H9 (cell line): ENCODE data around the gene FNDC8. TPM values are rescaled to one million over a fixed set of nuclear protein-coding genes. Genes with fewer than 3 reads are reported as not detected.

Source experiments
- DNase-seq: peaks from one replicate; pipeline ENCODE4 v3.0.0-alpha.2; 2017
- H2AFZ ChIP-seq: one replicate; pipeline ENCODE4 v1.6.1; 2013; ENCODE audit warnings: mild to moderate bottlenecking, low read length, control low read depth, moderate library complexity
- H2AK5ac ChIP-seq: 2 replicates; pipeline ENCODE4 v1.6.1; 2013; ENCODE audit warnings: low read length, control low read depth, mixed read lengths; ENCODE audit not compliant: insufficient read length
- H2BK120ac ChIP-seq: one replicate; pipeline ENCODE4 v1.6.1; 2013; ENCODE audit warnings: low read depth, mild to moderate bottlenecking, low read length, control low read depth, inconsistent platforms; ENCODE audit not compliant: poor library complexity, severe bottlenecking
- H2BK12ac ChIP-seq: 2 replicates; pipeline ENCODE4 v1.6.1; 2013; ENCODE audit warnings: low read length, control low read depth, mixed read lengths, low read depth; ENCODE audit not compliant: insufficient read length
- H2BK15ac ChIP-seq: 2 replicates; pipeline ENCODE4 v1.6.1; 2013; ENCODE audit warnings: low read depth, low read length, control low read depth
- H2BK20ac ChIP-seq: one replicate; pipeline ENCODE4 v1.6.1; 2013; ENCODE audit warnings: low read depth, mild to moderate bottlenecking, low read length, control low read depth, inconsistent platforms; ENCODE audit not compliant: poor library complexity, severe bottlenecking
- H2BK5ac ChIP-seq: 2 replicates; pipeline ENCODE4 v1.6.1; 2013; ENCODE audit warnings: low read length, control low read depth, mixed read lengths; ENCODE audit not compliant: insufficient read length
- H3K14ac ChIP-seq: 2 replicates; pipeline ENCODE4 v1.6.1; 2013; ENCODE audit warnings: low read length, control low read depth; ENCODE audit not compliant: insufficient read depth
- H3K18ac ChIP-seq: 2 replicates; pipeline ENCODE4 v1.6.1; 2013; ENCODE audit warnings: low read depth, mild to moderate bottlenecking, mixed read lengths, low read length, control low read depth; ENCODE audit not compliant: insufficient read length
- H3K23ac ChIP-seq: 2 replicates; pipeline ENCODE4 v1.6.1; 2013; ENCODE audit warnings: low read length, control low read depth, mixed read lengths, low read depth; ENCODE audit not compliant: insufficient read length
- H3K23me2 ChIP-seq: 2 replicates; pipeline ENCODE4 v1.6.1; 2013; ENCODE audit warnings: low read depth, mild to moderate bottlenecking, mixed read lengths, low read length, control low read depth; ENCODE audit not compliant: insufficient read length, poor library complexity, severe bottlenecking
- H3K27ac ChIP-seq: 2 replicates; pipeline ENCODE4 v1.5.1; 2013; ENCODE audit warnings: low read length, control low read depth, mixed read lengths, low read depth; ENCODE audit not compliant: insufficient read length
- H3K27me3 ChIP-seq: 2 replicates; pipeline ENCODE4 v1.6.1; 2013; ENCODE audit warnings: low read length, control low read depth, inconsistent platforms; ENCODE audit not compliant: insufficient read depth
- H3K4ac ChIP-seq: 2 replicates; pipeline ENCODE4 v1.6.1; 2013; ENCODE audit warnings: low read depth, mild to moderate bottlenecking, control low read depth, inconsistent platforms, low read length, moderate library complexity
- H3K4me1 ChIP-seq: 2 replicates; pipeline ENCODE4 v1.6.1; 2013; ENCODE audit warnings: low read length, control low read depth, inconsistent platforms; ENCODE audit not compliant: insufficient read depth
- H3K4me2 ChIP-seq: 2 replicates; pipeline ENCODE4 v1.6.1; 2013; ENCODE audit warnings: low read length, control low read depth, mixed read lengths; ENCODE audit not compliant: insufficient read length, insufficient read depth
- H3K56ac ChIP-seq: 2 replicates; pipeline ENCODE4 v1.6.1; 2013; ENCODE audit warnings: low read depth, mild to moderate bottlenecking, mixed read lengths, low read length, control low read depth; ENCODE audit not compliant: insufficient read length
- H3K79me1 ChIP-seq: 2 replicates; pipeline ENCODE4 v1.6.1; 2013; ENCODE audit warnings: low read depth, mild to moderate bottlenecking, moderate library complexity, low read length, control low read depth, inconsistent platforms; ENCODE audit not compliant: insufficient read depth, poor library complexity, severe bottlenecking
- H3K79me2 ChIP-seq: 2 replicates; pipeline ENCODE4 v1.6.1; 2013; ENCODE audit warnings: low read length, control low read depth, inconsistent platforms; ENCODE audit not compliant: insufficient read depth
- H3K9ac ChIP-seq: 2 replicates; pipeline ENCODE4 v1.6.1; 2013; ENCODE audit warnings: low read length, control low read depth, mixed read lengths; ENCODE audit not compliant: insufficient read length; ENCODE audit errors: extremely low read depth
- H3K9me3 ChIP-seq: one replicate; pipeline ENCODE4 v1.6.1; 2013; ENCODE audit warnings: low read depth, low read length, inconsistent platforms; ENCODE audit not compliant: control insufficient read depth
- H3T11ph ChIP-seq: one replicate; pipeline ENCODE4 v1.6.1; 2013; ENCODE audit warnings: mild to moderate bottlenecking, low read length, control low read depth, inconsistent platforms
- H4K20me1 ChIP-seq: one replicate; pipeline ENCODE4 v1.6.1; 2013; ENCODE audit not compliant: control insufficient read depth, insufficient read length, insufficient read depth
- H4K5ac ChIP-seq: 2 replicates; pipeline ENCODE4 v1.6.1; 2013; ENCODE audit warnings: low read depth, mild to moderate bottlenecking, mixed read lengths, low read length, control low read depth; ENCODE audit not compliant: insufficient read length
- H4K8ac ChIP-seq: replicated peaks from 2 replicates; pipeline ENCODE4 v1.6.1; 2013; ENCODE audit warnings: low read length, control low read depth, mixed read lengths, low read depth; ENCODE audit not compliant: insufficient read length
- H4K91ac ChIP-seq: 2 replicates; pipeline ENCODE4 v1.6.1; 2013; ENCODE audit warnings: low read depth, mild to moderate bottlenecking, moderate library complexity, mixed read lengths, low read length, control low read depth; ENCODE audit not compliant: insufficient read length
- H3K27ac Mint-ChIP-seq, 3 experiments: 2 replicates in 2 of 3; 3 replicates in 1 of 3; pipeline ENCODE4 v1.8.0; 2020 to 2021; ENCODE audit warnings: mixed read lengths in 3 of 3, mild to moderate bottlenecking in 1 of 3, moderate library complexity in 1 of 3
- H3K27me3 Mint-ChIP-seq: 2 replicates; pipeline ENCODE4 v1.8.0; 2021; ENCODE audit warnings: low read depth, mild to moderate bottlenecking, moderate library complexity, mixed read lengths
- H3K36me3 Mint-ChIP-seq, 3 experiments: 2 replicates in 2 of 3; 3 replicates in 1 of 3; pipeline ENCODE4 v1.8.0; 2020 to 2021; ENCODE audit warnings: low read depth in 3 of 3, mixed read lengths in 3 of 3; ENCODE audit not compliant: insufficient read depth in 1 of 3
- H3K4me1 Mint-ChIP-seq, 2 experiments: 2 replicates each; pipeline ENCODE4 v1.8.0; 2020; ENCODE audit warnings: mixed read lengths in 2 of 2
- H3K4me3 Mint-ChIP-seq, 2 experiments: 2 replicates in 1 of 2; 3 replicates in 1 of 2; pipeline ENCODE4 v1.8.0; 2020 to 2021; ENCODE audit warnings: mild to moderate bottlenecking in 2 of 2, mixed read lengths in 2 of 2, moderate library complexity in 1 of 2
- H3K9me3 Mint-ChIP-seq, 2 experiments: 2 replicates in 1 of 2; 3 replicates in 1 of 2; pipeline ENCODE4 v1.8.0; 2020; ENCODE audit warnings: mild to moderate bottlenecking in 2 of 2, mixed read lengths in 2 of 2, moderate library complexity in 1 of 2
- WGBS: extraction: QIAGEN DNeasy Blood & Tissue Kit; methylation state at CpG from one replicate; pipeline ENCODE4 v1.1.7; 2013; ENCODE audit warnings: missing lambda C conversion rate, low lambda C conversion rate, mixed read lengths; ENCODE audit not compliant: insufficient read length; ENCODE audit errors: extremely low coverage; 5-methylcytosine and 5-hydroxymethylcytosine counted together
- total RNA-seq: library from RNA; stranded (reverse); gene quantifications from 2 replicates; pipeline ENCODE4 v1.2.1, GENCODE V29; 2021
- TF ChIP-seq, protein P1 (sequence below): fragments of 200-600 bp; sonication (generic); conservative IDR thresholded peaks from 3 replicates; pipeline ENCODE4 v1.8.0; 2021; ENCODE audit warnings: antibody characterized with exemption, mild to moderate bottlenecking

FNDC8 gene
- total RNA-seq, 1 experiment from 2014 or later = not detected

DNA sequence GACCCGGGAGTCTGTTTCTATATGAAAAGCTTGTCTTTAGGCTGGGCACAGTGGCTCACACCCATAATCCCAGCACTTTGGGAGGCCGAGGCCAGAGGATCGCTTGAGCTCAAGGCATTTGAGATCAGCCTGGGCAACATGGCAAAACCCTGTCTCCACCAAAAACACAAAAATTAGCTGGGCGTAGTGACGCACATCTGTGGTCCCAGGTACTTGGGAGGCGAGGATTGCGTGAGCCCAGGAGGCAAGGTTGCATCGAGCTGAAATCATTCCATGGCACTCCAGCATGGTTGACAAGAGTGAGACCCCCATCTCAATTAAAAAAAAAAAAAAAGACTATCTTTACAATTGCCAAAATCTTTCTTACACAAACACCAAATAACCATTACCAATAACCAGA, 35.3 kb upstream of the FNDC8 start:
- TF ChIP-seq, protein P1, sequence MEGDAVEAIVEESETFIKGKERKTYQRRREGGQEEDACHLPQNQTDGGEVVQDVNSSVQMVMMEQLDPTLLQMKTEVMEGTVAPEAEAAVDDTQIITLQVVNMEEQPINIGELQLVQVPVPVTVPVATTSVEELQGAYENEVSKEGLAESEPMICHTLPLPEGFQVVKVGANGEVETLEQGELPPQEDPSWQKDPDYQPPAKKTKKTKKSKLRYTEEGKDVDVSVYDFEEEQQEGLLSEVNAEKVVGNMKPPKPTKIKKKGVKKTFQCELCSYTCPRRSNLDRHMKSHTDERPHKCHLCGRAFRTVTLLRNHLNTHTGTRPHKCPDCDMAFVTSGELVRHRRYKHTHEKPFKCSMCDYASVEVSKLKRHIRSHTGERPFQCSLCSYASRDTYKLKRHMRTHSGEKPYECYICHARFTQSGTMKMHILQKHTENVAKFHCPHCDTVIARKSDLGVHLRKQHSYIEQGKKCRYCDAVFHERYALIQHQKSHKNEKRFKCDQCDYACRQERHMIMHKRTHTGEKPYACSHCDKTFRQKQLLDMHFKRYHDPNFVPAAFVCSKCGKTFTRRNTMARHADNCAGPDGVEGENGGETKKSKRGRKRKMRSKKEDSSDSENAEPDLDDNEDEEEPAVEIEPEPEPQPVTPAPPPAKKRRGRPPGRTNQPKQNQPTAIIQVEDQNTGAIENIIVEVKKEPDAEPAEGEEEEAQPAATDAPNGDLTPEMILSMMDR = no peak
- Histone ChIP-seq H2BK15ac (no peak overlapping the region), H2BK120ac (no peak overlapping the region), H3K4me2 (no peak overlapping the region), H3K23me2 (peaks cover 15% of the 10 kb centered on the region), H2AK5ac (no peak overlapping the region), H3T11ph (no peak overlapping the region), H2AFZ (no peak overlapping the region), H2BK20ac (no peak overlapping the region), H3K79me2 (no peaks in the 10 kb centered on the region; the same call in 1 of the 2 replicates), H3K9ac (no peak overlapping the region), H4K8ac (no peak overlapping the region), H4K5ac (no peak overlapping the region), H4K91ac (no peak overlapping the region), H2BK5ac (no peak overlapping the region), H3K9me3 (no peaks in the 10 kb centered on the region), H3K56ac (no peak overlapping the region), H3K4me1 (peaks cover 5% of the 10 kb centered on the region; the same call in 1 of the 2 replicates), H3K27ac (no peak overlapping the region), H3K23ac (no peak overlapping the region), H3K79me1 (no peaks in the 10 kb centered on the region), H3K27me3 (no peaks in the 10 kb centered on the region), H4K20me1 (no peaks in the 10 kb centered on the region), H2BK12ac (no peak overlapping the region), H3K14ac (no peak overlapping the region), H3K18ac (no peak overlapping the region), H3K4ac (no peak overlapping the region)
- Mint-ChIP-seq H3K36me3 (no peaks in the 10 kb centered on the region), H3K27me3 (no peaks in the 10 kb centered on the region; the same call in 1 of the 2 replicates), H3K9me3 (no peaks in the 10 kb centered on the region), H3K4me1 (peaks cover 61 to 63% of the 10 kb centered on the region in 2 experiments), H3K4me3 (no peak overlapping the region), H3K27ac (no peak overlapping the region)
- no CpG with 5 or more reads among the region's 8 CpGs for WGBS
- DNase-seq = no peak
